GM12872 (cell line): ENCODE data around the gene GPR160.

ENCODE experiments used
- TF ChIP-seq, protein P1 (sequence below): IDR thresholded peaks from 3 replicates; pipeline ENCODE4 v1.5.1; 2011; ENCODE audit warnings: low read depth, mild to moderate bottlenecking, low read length, moderate library complexity; ENCODE audit not compliant: insufficient read depth

Gene GPR160

GRCh38 chr3:169999433-169999832 lies 38.4 kb upstream of the GPR160 start:
- TF ChIP-seq, protein P1, sequence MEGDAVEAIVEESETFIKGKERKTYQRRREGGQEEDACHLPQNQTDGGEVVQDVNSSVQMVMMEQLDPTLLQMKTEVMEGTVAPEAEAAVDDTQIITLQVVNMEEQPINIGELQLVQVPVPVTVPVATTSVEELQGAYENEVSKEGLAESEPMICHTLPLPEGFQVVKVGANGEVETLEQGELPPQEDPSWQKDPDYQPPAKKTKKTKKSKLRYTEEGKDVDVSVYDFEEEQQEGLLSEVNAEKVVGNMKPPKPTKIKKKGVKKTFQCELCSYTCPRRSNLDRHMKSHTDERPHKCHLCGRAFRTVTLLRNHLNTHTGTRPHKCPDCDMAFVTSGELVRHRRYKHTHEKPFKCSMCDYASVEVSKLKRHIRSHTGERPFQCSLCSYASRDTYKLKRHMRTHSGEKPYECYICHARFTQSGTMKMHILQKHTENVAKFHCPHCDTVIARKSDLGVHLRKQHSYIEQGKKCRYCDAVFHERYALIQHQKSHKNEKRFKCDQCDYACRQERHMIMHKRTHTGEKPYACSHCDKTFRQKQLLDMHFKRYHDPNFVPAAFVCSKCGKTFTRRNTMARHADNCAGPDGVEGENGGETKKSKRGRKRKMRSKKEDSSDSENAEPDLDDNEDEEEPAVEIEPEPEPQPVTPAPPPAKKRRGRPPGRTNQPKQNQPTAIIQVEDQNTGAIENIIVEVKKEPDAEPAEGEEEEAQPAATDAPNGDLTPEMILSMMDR = no peak

DNA sequence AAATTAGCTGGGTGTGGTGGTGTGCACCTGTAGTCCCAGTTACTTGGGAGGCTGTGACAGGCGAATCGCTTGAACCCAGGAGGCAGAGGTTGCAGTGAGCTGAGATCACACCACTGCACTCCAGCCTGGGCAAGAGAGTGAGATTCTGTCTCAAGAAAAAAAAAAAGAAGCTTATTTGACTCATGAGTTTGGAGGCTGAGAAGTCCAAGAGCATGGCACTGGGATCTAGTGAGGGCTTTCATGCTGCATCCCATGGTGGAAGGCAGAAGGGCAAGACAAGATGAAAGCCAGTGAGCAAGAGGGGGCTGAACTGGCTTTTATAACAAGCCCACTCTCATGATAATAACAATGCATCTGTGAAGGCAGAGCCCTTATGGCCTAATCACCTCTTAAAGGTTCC lies 37.7 kb upstream of the GPR160 start:
- TF ChIP-seq, protein P1 = no peak

DNA sequence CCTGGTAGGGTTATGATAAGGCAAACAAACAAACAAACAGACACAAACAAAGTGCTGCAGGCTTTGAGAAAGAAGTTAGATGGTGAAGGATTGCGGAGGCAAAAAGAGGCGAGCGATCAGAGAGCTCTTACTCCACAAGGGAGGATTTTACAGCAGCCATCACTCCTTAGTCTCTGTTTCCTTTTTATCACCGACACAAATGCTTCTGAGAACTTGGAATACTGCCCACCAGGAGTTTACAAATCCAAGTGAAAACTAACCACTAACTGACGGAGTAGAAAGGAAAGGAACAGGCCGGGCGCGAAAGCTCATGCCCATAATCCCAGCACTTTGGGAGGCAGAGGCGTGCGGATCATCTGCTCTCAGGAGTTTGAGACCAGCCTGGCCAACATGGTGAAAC lies 35.6 kb upstream of the GPR160 start:
- TF ChIP-seq, protein P1 = no peak

DNA sequence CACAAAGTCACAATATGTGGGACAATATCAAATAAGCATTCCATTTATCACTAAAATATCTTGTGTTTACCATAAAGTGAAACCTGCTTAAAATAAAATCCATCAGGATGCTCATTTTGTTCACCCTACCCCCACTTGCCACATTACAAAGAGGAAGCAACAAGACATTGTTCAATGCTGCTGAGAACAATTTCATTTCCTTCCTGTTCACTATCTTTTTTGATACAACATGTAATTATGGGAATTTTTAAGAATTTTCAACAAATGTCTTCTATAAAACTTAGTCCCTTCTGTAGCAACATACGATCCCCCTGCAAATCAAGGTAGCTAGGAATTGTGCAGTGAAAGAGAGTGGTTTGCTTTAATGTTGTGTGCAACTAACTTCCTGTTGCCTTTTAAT lies 34.9 kb upstream of the GPR160 start:
- TF ChIP-seq, protein P1 = no peak

- TF ChIP-seq, protein P1 = no peak
These were observed 33.9 kb upstream of the GPR160 start for GRCh38 chr3:170003881-170004356.

DNA sequence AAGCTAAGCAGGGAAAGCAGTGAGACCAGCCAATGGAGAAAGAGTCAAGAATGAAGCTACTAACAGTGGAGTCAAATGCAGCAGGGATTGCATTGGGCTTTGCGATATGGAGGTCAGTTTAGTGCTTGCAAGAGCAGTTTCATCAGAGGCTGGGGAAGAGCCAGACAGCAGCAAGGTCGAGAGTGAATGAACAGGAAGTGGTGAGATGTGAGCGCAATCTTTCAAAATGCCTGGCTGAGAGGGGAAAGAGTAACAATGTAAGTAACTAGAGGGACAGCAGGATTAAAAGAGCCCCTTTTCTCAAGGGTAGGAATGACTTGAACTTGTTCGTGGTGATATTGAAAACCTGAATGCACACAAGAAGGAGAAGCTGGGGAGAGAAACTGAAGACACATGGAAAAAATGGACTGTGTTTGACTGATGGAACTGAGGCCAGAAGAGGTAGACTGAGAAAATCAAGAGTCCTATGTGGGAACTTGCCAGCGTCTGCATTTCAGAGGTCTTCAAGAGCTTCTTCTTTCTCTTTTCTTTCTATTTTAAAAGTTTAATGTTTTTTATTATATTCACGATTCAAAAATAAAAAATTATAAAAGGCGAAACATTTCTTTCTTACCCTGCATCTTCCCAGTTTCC lies 30.6 kb upstream of the GPR160 start:
- TF ChIP-seq, protein P1 = no peak

GRCh38 chr3:170010498-170010897 lies 27.3 kb upstream of the GPR160 start:
- TF ChIP-seq, protein P1 = no peak
